Astrocyte of the spinal cord (primary cell): ENCODE results near the gene LMAN2.
"Not testable (repeated sequence)": the region's sequence is repeated elsewhere in the genome, so short reads cannot be mapped to it uniquely, and the experiment has no call there.

ENCODE experiments used
- DNase-seq: peaks from one replicate; pipeline ENCODE4 v3.0.0; 2011; ENCODE audit warnings: low read depth, low spot score
- H3K4me3 ChIP-seq: 2 replicates; pipeline ENCODE4 v1.5.1; 2011; ENCODE audit warnings: low read depth, mild to moderate bottlenecking, low read length, moderate library complexity
- CTCF ChIP-seq: IDR thresholded peaks from 2 replicates; pipeline ENCODE4 v1.5.1; 2012; ENCODE audit warnings: low read depth, mild to moderate bottlenecking, low read length, inconsistent platforms
- in situ Hi-C: cut with HindIII; loops from 2 replicates; pipeline ENCODE4 v1.10.0; 2017; ENCODE audit warnings: low sequenced_read_pairs

LMAN2 gene

DNA sequence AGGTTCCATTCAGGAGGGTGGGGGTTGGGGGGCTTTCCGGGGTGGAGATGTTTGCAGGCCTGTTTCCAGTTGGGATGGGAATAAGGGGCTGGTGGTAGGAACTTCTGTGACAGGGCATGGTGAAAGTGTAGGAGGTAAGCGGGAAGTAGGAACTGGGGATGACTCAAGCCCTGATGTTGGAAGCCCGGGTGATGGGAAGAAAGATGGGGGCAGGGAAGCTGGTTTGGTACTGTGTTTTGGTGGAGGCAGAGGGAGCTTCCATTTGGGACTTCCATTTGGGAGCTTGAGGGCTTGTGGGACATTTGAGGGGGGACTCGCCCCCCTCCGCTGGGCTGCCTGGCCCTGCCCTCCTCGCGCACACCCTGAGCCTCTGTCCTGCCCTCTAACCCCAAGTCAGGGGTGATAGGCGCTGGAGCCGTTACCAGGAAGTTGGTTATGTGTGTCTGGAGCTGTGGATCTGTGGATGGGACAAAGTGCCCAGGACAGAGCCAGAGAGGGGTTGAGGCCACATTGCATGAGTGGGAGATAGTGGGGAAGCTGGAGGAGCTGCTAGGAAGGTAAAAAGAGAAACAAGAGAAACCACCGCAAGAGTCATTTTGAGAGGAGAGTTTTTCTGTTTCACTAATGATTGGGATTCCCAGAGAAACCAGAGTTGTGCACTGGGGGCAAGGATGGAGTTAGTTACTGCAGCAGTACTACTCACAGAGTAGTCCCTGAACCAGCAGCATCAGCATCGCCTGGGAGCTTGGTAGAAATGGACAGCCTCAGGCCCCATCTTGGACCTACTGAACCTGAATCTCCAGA lies 12.9 kb upstream of the LMAN2 start:
- DNase-seq: no peak
- TF ChIP-seq CTCF: no peak
- in situ Hi-C loops: no loop called here
- no peak overlapping the region for H3K4me3 ChIP-seq

- DNase-seq: no peak
- H3K4me3 ChIP-seq: peak overlapping the region; percentile 42
- in situ Hi-C loops: no loop called here
- no peak for TF ChIP-seq CTCF
These were observed 12.1 kb upstream of the LMAN2 start for GRCh38 chr5:177363565-177363964.

GRCh38 chr5:177362610-177363507 lies 11.4 kb upstream of the LMAN2 start:
- peak overlapping the region; percentile 42 for H3K4me3 ChIP-seq
- TF ChIP-seq CTCF: peak; percentile 3
- in situ Hi-C loops: no loop called here
- DNase-seq: no peak

DNA sequence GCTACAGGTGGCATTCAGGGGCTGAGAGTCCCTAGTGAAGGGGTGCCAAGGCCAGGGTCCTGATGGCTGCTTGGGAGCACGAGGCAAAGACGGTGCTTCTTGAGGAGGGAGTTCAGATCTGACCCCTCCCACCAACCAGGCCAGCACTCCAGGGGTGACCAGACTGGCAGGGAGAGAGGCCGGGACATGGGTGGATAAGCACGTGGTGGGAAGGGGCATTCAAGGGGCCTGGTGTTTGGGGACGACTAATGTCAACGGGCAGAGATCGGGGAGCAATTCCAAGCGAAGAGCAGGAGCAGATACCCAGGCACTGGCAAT lies 10.8 kb upstream of the LMAN2 start:
- TF ChIP-seq CTCF: no peak
- H3K4me3 ChIP-seq: no peak overlapping the region
- DNase-seq: no peak
- in situ Hi-C loops: no loop called here

- in situ Hi-C loops: no loop called here
- TF ChIP-seq CTCF: no peak
- no peak for DNase-seq
- no peak overlapping the region for H3K4me3 ChIP-seq
These were observed 10.2 kb upstream of the LMAN2 start for GRCh38 chr5:177361418-177362291.

DNA sequence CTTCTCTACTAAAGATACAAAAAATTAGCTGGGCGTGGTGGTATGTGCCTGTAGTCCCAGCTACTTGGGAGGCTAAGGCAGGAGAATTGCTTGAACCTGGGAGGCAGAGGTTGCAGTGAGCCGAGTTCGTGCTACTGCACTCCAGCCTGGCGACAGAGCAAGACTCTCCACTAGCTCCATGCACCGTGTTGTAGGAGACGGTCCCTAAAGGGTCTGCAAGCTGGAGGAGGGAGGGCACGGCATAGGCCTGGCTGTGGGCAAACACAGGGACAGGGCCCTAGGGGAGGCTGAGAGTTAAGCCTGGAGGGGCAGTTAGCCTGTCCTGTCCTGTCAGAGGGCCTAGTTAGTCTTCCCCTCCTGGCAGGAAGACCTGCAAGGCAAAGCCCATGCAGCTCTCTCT lies 9.3 kb upstream of the LMAN2 start:
- H3K4me3 ChIP-seq, in situ Hi-C loops, DNase-seq: not testable (repeated sequence)
